ENCODE measurements around the gene CREM.

The CREM gene

DNA sequence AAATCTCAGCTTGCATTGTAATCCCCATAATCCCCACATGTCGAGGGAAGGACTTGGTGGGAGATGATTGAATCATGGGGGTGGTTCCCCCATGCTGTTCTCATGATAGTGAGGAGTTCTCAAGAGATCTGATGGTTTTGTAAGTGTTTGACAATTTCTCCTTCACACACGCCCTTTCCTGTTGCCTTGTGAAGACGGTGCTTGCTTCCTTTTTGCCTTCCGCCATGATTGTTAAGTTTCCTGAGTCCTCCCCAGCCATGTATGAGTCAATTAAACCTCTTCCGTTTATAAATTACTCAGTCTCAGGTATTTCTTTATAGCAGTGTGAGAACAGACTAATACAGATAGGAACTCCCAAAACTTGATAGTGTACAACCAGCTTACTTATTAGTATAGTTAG lies 98.6 kb downstream of the CREM start:
- no peak overlapping the region for H3K4me3 ChIP-seq (ENCODE audit: low read length)
- DNase-seq (ENCODE audit: low read depth) = no peak
- TF ChIP-seq, protein P1, sequence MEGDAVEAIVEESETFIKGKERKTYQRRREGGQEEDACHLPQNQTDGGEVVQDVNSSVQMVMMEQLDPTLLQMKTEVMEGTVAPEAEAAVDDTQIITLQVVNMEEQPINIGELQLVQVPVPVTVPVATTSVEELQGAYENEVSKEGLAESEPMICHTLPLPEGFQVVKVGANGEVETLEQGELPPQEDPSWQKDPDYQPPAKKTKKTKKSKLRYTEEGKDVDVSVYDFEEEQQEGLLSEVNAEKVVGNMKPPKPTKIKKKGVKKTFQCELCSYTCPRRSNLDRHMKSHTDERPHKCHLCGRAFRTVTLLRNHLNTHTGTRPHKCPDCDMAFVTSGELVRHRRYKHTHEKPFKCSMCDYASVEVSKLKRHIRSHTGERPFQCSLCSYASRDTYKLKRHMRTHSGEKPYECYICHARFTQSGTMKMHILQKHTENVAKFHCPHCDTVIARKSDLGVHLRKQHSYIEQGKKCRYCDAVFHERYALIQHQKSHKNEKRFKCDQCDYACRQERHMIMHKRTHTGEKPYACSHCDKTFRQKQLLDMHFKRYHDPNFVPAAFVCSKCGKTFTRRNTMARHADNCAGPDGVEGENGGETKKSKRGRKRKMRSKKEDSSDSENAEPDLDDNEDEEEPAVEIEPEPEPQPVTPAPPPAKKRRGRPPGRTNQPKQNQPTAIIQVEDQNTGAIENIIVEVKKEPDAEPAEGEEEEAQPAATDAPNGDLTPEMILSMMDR (conservative IDR thresholded peaks at IDR 0.05; ENCODE audit: low read length) = no peak

DNA sequence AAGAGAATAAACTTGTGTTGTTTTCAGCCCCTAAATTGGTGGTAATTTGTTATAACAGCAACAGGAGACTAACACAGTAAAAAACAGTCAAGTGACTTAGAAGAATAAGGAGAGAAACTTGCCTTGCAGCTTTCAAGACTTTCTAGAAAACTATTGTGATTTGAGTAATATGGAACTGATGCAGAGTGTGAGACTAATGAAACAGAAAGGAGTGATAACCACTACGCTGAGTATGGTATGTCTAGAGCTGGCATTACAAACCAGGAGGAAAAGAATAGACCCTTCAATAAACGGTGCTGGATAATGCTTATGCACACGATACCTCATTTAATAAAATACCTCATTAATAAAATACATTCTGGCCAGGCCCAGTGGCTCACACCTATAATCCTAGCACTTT lies 99.9 kb downstream of the CREM start:
- H3K4me3 ChIP-seq (ENCODE audit: low read length) = no peak overlapping the region
- DNase-seq (ENCODE audit: low read depth) = no peak
- TF ChIP-seq, protein P1 (conservative IDR thresholded peaks at IDR 0.05; ENCODE audit: low read length) = no peak

DNA sequence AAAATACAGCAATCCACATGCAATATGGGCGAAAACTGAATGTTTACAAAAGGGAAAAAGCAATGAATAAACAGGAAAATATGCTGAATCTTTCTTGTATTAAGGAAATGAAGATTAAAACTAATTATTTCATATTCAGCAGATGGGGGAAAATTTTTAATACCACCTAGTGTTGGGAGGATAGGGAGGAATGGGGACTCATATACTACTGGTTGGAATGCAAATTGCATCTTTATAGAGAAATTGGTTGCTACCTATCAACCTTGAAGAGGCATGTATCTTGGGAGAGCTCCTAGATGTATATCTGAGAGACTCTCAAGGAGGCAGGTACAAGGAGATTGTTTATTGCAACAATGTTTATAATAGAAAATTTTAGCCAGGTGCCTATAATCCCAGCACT lies 101.4 kb downstream of the CREM start:
- TF ChIP-seq, protein P1 (conservative IDR thresholded peaks at IDR 0.05; ENCODE audit: low read length) = peak; percentile 24; the same call in 1 of the 2 replicates
- no peak for DNase-seq (ENCODE audit: low read depth)
- H3K4me3 ChIP-seq (ENCODE audit: low read length) = no peak overlapping the region

DNA sequence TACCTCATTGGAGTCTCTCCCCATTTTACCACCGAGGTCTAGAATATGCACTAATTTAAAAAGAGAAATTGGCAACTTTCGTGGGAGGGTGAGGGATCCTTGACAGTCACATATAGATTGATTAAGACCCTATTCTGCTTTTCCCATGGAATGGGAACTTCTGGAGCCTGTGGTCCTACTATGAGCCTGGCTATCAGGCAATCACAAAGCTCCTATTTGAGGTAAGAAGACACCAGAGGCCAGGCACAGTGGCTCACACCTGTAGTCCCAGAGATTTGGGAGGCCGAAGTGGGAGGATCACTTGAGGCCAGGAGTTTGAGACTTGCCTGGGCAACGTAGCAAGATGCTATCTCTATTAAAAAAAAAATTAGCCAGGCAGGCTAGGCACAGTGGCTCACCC lies 105.0 kb downstream of the CREM start:
- no peak for DNase-seq (ENCODE audit: low read depth)
- TF ChIP-seq, protein P1 (conservative IDR thresholded peaks at IDR 0.05; ENCODE audit: low read length) = no peak
- H3K4me3 ChIP-seq (ENCODE audit: low read length) = no peak overlapping the region

DNA sequence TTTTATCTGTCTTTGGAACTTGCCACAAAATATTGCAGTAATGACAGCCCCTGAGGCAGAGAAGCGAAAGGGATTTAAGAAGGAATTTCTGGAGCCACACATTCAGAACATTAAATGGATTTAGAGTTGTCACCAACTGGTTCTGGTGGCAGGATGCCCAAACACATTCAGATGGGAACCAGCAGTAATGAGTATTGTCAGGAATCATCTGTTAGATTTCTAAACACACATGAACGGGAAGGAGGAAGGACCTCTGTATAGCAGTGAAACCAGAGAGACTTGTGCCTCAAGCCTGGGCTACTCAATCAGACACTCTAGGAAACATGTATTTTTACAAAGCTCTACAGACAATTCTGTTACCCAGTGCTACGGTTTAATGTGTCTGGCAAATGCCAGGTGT lies 105.9 kb downstream of the CREM start:
- TF ChIP-seq, protein P1 (conservative IDR thresholded peaks at IDR 0.05; ENCODE audit: low read length) = no peak
- DNase-seq (ENCODE audit: low read depth) = peak; percentile 60
- H3K4me3 ChIP-seq (ENCODE audit: low read length) = no peak overlapping the region

DNA sequence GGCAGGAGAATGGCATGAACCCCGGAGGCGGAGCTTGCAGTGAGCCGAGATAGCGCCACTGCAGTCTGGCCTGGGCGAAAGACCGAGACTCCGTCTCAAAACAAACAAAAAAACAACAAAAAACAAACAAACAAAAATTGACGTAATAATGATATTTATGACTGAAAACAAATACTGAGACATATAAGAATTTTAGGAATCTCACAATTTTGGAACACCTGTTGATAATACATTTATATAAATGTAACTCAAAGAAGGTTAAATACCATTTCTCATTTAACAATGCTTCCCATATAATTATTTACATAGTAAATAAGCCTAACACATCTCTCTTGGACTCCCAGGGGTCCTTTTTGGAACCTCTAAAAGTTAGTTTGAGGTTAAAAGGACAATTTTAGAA lies 107.4 kb downstream of the CREM start:
- H3K4me3 ChIP-seq (ENCODE audit: low read length) = no peak overlapping the region
- TF ChIP-seq, protein P1 (conservative IDR thresholded peaks at IDR 0.05; ENCODE audit: low read length) = no peak
- no peak for DNase-seq (ENCODE audit: low read depth)

DNA sequence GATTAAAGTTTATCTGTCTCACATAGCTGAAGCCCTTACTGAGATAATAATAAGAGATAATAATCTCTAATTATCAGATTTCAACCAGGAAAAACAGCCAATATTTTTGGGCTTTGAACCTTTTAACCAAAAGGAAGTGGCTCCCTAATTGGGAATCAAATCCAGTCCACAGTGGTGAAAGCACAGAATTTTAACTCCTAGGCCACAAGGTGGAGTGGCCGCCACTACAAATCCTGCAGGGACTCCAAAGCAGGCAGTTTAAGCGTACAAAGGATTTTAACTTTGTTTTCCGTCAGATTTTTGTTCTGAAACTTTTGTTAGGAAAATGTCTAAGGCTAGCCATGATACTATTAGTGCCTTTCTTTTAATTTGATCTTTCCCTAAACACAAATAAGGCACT lies 110.1 kb downstream of the CREM start:
- TF ChIP-seq, protein P1 (conservative IDR thresholded peaks at IDR 0.05; ENCODE audit: low read length) = peak; percentile 44
- DNase-seq (ENCODE audit: low read depth) = peak; percentile 21
- H3K4me3 ChIP-seq (ENCODE audit: low read length) = no peak overlapping the region

Measured in AG10803 (cell line).